Measurements from ENCODE around the gene GPR173.

DNA sequence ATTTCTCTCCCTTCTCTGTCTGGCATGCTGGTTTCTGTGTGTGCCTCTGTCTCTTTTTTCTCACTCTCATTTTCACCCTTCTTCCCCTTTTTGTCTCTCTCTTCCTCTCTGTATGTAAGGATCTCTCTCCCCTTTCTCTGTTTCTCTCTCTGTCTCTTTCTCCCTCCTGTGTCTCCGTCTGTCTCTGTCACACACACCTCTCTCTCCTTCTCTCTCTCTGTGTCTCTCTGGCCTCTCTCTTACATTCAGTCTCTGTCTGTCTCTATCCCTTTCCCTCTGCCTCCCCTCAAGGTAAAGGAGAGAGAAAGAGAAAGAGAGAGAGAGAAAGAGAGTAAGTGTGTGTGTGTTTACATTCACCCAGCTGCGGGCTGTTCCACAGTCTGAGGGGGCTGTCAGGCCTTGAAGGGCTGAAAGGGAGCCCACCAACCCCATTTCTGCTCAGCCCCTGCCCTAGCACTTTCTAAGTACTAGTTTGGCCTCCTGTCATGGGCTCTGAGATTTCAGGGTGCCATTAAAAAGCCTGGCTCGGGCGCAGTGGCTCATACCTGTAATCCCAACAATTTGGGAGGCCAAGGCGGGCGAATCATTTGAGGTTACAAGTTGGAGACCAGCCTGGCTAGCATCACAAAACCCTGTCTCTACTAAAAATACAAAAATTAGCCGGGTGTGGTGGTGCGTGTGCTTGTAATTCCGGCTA is 24.0 kb downstream of the GPR173 start:
- TF ChIP-seq, protein P1, sequence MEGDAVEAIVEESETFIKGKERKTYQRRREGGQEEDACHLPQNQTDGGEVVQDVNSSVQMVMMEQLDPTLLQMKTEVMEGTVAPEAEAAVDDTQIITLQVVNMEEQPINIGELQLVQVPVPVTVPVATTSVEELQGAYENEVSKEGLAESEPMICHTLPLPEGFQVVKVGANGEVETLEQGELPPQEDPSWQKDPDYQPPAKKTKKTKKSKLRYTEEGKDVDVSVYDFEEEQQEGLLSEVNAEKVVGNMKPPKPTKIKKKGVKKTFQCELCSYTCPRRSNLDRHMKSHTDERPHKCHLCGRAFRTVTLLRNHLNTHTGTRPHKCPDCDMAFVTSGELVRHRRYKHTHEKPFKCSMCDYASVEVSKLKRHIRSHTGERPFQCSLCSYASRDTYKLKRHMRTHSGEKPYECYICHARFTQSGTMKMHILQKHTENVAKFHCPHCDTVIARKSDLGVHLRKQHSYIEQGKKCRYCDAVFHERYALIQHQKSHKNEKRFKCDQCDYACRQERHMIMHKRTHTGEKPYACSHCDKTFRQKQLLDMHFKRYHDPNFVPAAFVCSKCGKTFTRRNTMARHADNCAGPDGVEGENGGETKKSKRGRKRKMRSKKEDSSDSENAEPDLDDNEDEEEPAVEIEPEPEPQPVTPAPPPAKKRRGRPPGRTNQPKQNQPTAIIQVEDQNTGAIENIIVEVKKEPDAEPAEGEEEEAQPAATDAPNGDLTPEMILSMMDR (IDR thresholded peaks at IDR 0.05; ENCODE audit: low read depth, low read length): no peak
- no peak for TF ChIP-seq EZH2phosphoT487 (IDR thresholded peaks at IDR 0.05; ENCODE audit: low read depth)
